ENCODE data around the gene TMPRSS13.
"Not testable (repeated sequence)": the region's sequence is repeated elsewhere in the genome, so short reads cannot be mapped to it uniquely, and the experiment has no call there.

The TMPRSS13 gene

GRCh38 chr11:117928446-117929141, 608 bp downstream of the TMPRSS13 start:
- DNase-seq, result no peak

- DNase-seq, result no peak
Observed at GRCh38 chr11:117927926-117928325, 1.3 kb downstream of the TMPRSS13 start.

GRCh38 chr11:117926166-117926565, 3.0 kb downstream of the TMPRSS13 start:
- not testable (repeated sequence) for DNase-seq

GRCh38 chr11:117925198-117925925, 3.8 kb downstream of the TMPRSS13 start:
- no peak for DNase-seq

- no peak for DNase-seq
Observed at GRCh38 chr11:117924631-117925170, 4.5 kb downstream of the TMPRSS13 start.

GRCh38 chr11:117923773-117924172, 5.4 kb downstream of the TMPRSS13 start:
- no peak for DNase-seq

- no peak for DNase-seq
Observed at GRCh38 chr11:117923275-117923674, 5.9 kb downstream of the TMPRSS13 start.

- no peak for DNase-seq
Observed at GRCh38 chr11:117921893-117922292, 7.3 kb downstream of the TMPRSS13 start.

- DNase-seq, result no peak
Observed at GRCh38 chr11:117921456-117921855, 7.7 kb downstream of the TMPRSS13 start.

- DNase-seq, result no peak
Observed at GRCh38 chr11:117919781-117920221, 9.4 kb downstream of the TMPRSS13 start.

- peak in 1 of 2 donors; percentile 45 for DNase-seq
Observed at GRCh38 chr11:117919341-117919740, 9.9 kb downstream of the TMPRSS13 start.

GRCh38 chr11:117918366-117919255, 10.6 kb downstream of the TMPRSS13 start:
- DNase-seq, result no peak

- DNase-seq, result no peak
Observed at GRCh38 chr11:117917591-117918151, 11.5 kb downstream of the TMPRSS13 start.

GRCh38 chr11:117916956-117917355, 12.2 kb downstream of the TMPRSS13 start:
- DNase-seq, result no peak

GRCh38 chr11:117915672-117916235, 13.4 kb downstream of the TMPRSS13 start:
- no peak for DNase-seq

GRCh38 chr11:117914991-117915618, 14.1 kb downstream of the TMPRSS13 start:
- no peak for DNase-seq

- no peak for DNase-seq
Observed at GRCh38 chr11:117914398-117914761, 14.8 kb downstream of the TMPRSS13 start.

- no peak for DNase-seq
Observed at GRCh38 chr11:117913736-117914397, 15.3 kb downstream of the TMPRSS13 start.

- no peak for DNase-seq
Observed at GRCh38 chr11:117912497-117912896, 16.7 kb downstream of the TMPRSS13 start.

GRCh38 chr11:117911694-117912093, 17.5 kb downstream of the TMPRSS13 start:
- no peak for DNase-seq

- DNase-seq, result no peak
Observed at GRCh38 chr11:117910941-117911655, 18.1 kb downstream of the TMPRSS13 start.
